ENCODE measurements around the gene FOXC2.

FOXC2 gene

GRCh38 chr16:86558355-86559193 lies 8.1 kb upstream of the FOXC2 start:
- DNase-seq, result no peak

DNA sequence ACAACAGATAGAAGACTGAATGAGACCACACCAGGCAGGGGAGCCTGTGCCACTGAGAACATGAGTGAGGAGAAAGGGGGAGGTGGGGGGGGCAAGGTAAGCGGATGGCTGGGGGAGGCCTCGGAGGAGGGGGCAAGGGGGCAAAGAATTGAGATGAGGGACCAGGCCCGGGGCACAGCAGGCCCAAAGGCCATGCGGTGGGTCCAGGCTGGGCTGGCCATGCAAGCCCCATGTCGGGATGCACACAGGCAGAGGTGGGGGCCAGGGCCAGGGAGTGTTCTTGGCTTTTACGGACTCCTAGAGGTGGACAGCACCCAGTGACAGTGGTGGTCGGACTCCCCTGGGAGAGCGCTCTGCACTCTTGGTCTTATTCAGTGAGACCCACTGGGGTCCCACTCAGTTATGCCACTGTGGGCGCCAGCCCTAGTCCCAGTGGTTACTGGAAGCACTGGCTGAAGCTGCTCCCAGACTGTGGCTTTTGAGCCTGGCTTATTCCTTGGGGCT lies 6.8 kb upstream of the FOXC2 start:
- no peak for DNase-seq

DNA sequence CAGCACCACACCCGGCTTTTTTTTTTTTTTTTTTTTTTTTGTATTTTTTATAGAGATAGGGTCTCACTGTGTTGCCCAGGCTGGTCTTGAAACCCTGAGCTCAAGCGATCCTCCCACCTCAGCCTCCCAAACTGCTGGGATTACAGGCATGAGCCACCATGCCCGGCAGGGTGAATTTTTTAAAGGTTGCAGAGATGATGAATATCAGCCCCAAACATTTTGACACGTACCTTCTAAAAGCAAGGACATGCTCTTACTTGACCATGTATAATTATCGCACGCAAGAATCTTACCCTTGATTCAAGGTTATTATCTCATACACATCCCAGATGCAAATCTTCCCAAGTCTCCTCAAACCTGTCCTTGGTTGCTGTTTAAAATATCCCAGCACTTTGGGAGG lies 4.3 kb upstream of the FOXC2 start:
- DNase-seq, result no peak

DNA sequence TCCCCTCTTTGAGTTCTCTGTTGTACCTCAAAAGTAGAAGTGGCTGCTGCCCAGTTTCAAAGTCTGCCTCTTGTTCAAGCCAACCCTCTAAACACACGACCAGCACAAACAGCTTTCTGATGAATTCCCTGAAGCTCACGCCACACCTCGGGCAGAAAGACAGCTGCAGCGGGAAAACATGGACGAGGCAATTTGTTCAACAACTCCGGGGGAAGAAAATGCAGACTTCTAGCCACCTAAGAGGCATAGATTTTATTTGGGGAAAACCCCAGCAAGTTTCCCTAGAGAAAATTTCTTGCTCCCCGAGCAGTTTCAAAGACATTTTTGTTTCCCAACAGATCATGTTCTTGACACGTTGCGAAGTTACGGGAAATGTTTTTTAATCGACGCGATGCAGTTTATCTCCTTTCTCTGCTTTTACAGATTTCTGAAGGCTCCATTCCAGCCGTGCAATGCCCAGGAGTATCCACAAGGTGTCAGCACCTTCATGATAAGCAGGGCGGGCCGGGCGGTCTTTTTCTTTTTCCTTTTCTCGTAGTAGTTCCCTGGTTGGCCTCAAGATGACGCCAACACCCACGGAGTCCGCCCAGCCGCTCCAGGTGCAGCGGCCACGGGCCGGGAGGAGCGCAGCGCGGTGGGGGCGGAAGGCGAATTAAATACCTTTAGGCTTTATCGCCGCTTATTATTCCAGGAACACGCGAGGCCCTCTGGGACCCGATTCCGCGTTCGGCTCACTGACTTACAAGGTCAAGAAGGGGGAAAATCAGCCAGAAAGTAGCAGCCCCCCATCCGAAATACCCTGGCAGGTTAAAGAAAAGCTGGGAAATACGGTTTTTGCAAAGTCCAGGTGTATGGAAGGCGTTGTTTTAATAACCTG lies 2.9 kb upstream of the FOXC2 start:
- DNase-seq, result peak; percentile 82

- no peak for DNase-seq
These were observed 1.4 kb upstream of the FOXC2 start for GRCh38 chr16:86565181-86565631.

DNA sequence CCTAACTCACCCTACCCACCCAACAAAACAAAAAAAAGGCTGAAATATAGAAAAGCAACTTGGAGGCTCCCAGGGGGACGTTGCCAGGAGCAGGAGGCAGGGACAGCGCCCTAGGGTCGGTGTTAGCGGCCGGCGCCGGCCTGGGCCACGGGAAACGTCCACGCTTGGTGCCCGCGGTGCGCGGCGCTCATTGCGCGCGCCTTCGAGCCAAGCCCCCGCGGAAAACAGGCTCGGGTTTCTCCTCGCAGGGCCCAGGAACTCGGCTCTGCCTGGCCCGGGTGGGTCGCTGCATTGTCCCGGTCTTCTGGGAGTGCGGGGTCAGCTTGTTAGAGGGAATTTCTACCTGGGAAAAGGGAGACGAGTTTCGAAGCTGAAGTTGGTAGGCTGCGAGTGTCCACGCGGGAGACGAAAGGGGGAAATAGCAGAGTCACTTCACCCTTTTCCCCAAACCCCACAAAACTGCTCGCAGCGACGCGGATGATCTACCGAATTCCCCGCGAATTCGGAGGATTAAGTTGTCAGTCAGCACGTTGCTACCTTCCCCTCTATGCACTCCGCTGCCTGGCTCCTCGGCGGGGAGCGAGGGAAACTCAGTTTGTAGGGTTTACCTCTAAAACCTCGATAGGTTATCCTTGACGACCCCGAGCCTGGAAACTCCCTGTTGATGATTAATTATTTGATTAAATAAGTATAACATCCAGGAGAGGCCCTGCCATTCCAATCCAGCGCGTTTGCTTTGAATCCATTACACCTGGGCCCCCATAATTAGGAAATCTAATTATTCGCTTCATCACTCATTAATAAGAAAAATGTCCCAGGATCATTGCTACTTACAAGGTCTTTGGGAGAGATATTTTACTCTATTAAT lies 751 bp upstream of the FOXC2 start:
- no peak for DNase-seq

DNA sequence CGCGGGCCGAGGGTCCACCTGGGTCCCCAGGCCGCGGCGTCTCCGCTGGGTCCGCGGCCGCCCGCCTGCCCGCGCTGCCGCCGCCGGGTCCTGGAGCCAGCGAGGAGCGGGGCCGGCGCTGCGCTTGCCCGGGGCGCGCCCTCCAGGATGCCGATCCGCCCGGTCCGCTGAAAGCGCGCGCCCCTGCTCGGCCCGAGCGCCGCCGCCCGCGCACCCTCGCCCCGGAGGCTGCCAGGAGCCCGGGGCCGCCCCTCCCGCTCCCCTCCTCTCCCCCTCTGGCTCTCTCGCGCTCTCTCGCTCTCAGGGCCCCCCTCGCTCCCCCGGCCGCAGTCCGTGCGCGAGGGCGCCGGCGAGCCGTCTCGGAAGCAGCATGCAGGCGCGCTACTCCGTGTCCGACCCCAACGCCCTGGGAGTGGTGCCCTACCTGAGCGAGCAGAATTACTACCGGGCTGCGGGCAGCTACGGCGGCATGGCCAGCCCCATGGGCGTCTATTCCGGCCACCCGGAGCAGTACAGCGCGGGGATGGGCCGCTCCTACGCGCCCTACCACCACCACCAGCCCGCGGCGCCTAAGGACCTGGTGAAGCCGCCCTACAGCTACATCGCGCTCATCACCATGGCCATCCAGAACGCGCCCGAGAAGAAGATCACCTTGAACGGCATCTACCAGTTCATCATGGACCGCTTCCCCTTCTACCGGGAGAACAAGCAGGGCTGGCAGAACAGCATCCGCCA lies 504 bp downstream of the FOXC2 start:
- DNase-seq, result no peak

- no peak for DNase-seq
These were observed 1.3 kb downstream of the FOXC2 start for GRCh38 chr16:86567701-86568581.

DNA sequence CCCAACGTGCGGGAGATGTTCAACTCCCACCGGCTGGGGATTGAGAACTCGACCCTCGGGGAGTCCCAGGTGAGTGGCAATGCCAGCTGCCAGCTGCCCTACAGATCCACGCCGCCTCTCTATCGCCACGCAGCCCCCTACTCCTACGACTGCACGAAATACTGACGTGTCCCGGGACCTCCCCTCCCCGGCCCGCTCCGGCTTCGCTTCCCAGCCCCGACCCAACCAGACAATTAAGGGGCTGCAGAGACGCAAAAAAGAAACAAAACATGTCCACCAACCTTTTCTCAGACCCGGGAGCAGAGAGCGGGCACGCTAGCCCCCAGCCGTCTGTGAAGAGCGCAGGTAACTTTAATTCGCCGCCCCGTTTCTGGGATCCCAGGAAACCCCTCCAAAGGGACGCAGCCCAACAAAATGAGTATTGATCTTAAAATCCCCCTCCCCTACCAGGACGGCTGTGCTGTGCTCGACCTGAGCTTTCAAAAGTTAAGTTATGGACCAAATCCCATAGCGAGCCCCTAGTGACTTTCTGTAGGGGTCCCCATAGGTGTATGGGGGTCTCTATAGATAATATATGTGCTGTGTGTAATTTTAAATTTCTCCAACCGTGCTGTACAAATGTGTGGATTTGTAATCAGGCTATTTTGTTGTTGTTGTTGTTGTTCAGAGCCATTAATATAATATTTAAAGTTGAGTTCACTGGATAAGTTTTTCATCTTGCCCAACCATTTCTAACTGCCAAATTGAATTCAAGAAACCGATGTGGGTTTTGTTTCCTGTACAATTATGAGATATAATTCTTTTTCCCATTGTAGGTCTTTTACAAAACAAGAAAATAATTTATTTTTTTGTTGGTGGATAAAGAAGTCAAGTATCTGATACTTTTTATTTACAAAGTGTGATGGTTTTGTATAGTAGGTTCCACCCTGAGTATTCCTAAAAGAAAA lies 2.3 kb downstream of the FOXC2 start:
- no peak for DNase-seq

- no peak for DNase-seq
These were observed 3.2 kb downstream of the FOXC2 start for GRCh38 chr16:86569701-86570447.

DNA sequence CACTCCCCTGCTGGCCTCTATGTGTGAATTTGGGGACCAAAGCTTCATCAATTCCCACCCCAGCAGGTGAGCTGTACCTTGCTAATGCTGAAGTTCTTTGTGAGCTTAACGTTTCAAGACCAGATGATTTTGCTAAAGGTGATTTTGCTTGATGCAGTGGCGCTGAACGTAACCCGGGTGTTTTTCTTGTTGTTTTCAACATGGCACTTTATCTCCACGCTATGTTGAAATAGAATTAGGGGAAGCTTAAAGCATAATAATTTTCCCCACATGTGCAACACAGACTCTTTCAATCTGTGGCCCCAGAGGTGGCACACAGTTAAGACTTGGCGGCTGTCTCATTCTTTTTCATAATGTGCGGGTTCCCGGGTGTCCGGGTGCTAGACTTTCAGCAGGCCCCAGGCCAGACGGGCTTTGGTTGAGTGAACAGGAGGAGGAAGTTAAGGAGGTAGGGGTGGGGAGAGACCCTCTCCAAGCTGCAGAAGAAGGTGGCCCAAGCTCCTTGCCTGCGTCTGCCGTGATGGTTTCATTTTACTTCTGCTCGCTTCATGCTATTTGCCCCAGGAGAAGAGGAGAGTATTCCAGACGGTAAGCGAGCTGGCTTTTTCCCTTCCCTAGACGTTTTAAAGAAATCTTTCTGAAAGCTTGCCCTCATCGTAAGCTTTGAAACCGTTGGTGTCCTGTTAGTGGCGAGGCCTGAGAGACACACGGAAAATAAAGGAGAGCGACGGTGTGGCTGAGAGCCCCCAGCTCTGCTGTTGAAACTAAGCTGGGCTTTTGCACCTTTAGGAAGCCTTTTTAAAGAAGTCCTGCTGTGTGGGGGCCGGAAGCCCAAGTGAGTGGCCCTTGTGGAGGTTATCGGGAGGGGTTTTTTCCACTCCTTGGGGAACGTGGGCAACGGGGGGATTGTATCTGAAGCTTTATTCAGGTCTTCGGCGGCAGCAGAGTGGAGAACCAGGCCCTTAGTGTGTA lies 4.2 kb downstream of the FOXC2 start:
- DNase-seq, result no peak

DNA sequence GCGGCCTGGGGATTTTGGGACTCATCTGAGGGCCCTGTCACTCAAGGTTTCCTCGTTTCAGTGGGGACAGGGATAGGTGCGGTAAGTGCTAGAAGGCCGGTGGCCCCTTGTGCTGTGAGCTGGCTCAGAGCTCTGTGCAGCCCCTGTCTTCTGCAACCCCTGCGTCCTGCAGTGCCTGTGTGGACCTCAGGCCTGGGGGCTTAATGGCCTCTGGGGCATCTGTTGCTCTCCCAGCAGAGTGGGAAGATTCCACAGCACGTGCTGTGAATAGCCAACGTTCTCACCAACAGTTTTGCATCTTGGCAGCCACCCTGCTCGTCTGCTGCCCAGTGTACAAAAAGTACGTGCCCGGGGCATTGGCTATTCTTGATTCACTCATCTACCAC lies 4.9 kb downstream of the FOXC2 start:
- no peak for DNase-seq

GRCh38 chr16:86572041-86572521 lies 5.5 kb downstream of the FOXC2 start:
- DNase-seq, result no peak

DNA sequence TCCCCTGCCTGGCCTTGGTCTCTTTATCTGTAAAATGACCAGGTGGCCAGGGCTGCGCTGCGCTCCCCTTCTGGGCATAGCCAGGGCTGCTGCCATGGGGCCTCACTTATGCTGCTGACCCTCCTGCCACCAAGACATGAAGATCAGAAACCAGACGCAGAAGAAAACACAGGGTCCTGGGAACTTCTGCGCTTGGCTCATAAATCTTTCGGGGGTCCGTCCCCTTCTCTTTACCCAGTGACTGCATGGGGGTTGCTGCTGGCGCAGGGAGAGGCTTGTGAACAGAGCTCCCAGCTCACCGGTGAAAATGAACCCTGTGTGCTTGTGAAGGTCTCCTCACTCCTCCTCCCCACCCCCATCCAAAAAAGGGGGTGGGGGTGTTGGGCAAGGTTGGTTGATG lies 6.0 kb downstream of the FOXC2 start:
- no peak for DNase-seq

DNA sequence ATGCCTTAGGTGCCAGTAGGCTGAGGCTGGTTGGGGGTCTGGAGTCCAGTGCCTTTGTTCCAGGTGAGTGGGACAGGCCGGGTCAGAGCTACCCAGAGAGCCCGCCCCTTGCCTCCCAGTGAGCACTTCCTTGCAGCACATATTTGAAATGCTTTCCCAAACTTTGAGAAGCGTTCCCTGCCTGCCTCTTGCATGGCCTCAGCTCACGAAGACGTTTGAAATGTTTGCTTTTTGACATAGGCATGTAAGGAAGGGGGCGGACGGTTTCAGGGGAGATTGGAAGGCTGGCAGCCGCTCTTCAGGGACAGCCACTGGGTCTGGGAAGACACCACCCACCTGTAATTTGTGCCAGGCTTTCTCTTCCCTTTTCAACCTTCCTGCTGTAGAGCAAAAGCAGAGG lies 6.6 kb downstream of the FOXC2 start:
- no peak for DNase-seq

DNA sequence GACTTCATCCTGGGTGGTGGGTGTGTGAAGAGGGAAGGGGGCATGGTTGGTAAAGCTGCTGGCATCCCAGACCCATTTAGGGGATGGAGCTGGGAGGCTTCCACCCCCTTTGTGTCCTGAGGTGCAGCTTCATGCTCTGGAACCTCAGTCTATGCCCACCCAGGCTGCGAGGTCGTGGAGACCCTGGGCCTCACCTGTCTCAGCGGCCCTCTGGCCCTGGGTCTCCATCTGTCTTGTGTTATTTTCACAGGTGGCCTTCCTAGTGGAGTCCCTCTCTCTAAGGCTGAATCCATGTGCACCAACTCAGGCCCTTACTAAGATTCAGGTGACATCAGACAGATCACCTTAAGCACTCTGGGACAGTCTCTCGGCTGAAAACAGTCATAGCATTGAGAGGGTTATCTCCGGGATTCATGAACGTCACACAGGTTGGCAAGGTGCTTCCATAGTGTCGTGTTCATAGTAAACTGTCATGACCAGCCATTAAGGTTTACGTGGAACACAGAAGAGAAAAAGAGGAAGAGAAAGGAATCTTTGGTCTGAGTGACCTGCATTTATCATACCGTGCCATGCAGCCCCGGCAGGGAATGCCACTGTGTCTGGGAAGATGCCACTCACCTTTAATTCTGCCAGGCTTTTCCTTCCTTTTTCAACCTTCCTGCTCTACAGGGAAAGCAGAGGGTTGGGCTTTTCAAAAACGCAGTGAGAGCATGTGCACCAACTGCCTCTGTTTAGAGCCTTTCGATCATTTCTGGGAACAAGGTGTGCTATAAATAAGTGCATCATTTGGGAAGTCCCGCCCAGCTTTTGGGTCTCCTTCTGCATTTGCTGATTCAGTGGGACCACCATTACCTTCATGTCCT lies 7.2 kb downstream of the FOXC2 start:
- no peak for DNase-seq

DNA sequence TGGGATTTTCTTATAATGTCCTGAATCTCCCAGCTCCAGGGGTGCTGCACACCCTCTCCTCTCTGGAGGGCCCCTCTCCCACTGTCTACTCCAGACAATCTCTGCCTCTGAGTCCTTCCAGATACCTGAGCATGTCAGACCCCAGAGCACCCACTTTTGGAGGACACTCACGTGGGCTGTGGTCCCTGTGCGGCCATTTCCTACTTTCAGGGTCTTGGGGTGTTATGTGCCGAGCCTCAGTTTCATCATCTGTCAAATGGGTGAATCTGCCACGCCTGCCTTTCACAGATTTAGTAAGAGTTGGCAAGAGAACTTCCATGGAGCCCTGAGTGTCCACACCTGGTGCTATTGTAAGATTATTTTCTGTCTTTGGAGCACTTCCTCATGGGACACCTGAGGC lies 8.0 kb downstream of the FOXC2 start:
- DNase-seq, result no peak

All from activated CD8-positive, alpha-beta memory T cell treated with anti-CD3 and anti-CD28 coated beads, Interleukin-2, amount 50 U/mL, for 4 hours (primary cell).